GM19324 (cell line): ENCODE results near the gene NEMF.
"Not testable (repeated sequence)": the region's sequence is repeated elsewhere in the genome, so short reads cannot be mapped to it uniquely, and the experiment has no call there.

Experiments
- ATAC-seq: cut with Tn5 transposase; IDR thresholded peaks from one replicate; pipeline ENCODE4 v1.9.1; 2021; ENCODE audit warnings: mild to moderate bottlenecking, moderate library complexity; ENCODE audit not compliant: unreplicated experiment, low FRiP score

Gene NEMF

GRCh38 chr14:49849213-49849847 lies 3.3 kb downstream of the NEMF start:
- ATAC-seq, result no peak

- ATAC-seq, result no peak
Measured at GRCh38 chr14:49828640-49829039, 23.9 kb downstream of the NEMF start.

- no peak for ATAC-seq
Measured at GRCh38 chr14:49820176-49820575, 32.4 kb downstream of the NEMF start.

GRCh38 chr14:49816844-49817243 lies 35.7 kb downstream of the NEMF start:
- ATAC-seq, result no peak

- not testable (repeated sequence) for ATAC-seq
Measured at GRCh38 chr14:49816118-49816517, 36.5 kb downstream of the NEMF start.

GRCh38 chr14:49808780-49809179 lies 43.8 kb downstream of the NEMF start:
- ATAC-seq, result no peak

- no peak for ATAC-seq
Measured at GRCh38 chr14:49796025-49796424, 56.6 kb downstream of the NEMF start.

GRCh38 chr14:49792618-49793017 lies 60.0 kb downstream of the NEMF start:
- no peak for ATAC-seq

- no peak for ATAC-seq
Measured at GRCh38 chr14:49786315-49786714, 66.3 kb downstream of the NEMF start.

- no peak for ATAC-seq
Measured at GRCh38 chr14:49783394-49784014, 69.1 kb downstream of the NEMF start.

- ATAC-seq, result not testable (repeated sequence)
Measured at GRCh38 chr14:49781040-49781439, 71.5 kb downstream of the NEMF start.

GRCh38 chr14:49778421-49778820 lies 74.2 kb downstream of the NEMF start:
- no peak for ATAC-seq

- ATAC-seq, result no peak
Measured at GRCh38 chr14:49774106-49774505, 78.5 kb downstream of the NEMF start.

- ATAC-seq, result not testable (repeated sequence)
Measured at GRCh38 chr14:49771691-49772090, 80.9 kb downstream of the NEMF start.

GRCh38 chr14:49770212-49770817 lies 82.3 kb downstream of the NEMF start:
- ATAC-seq, result no peak

GRCh38 chr14:49769581-49770211 lies 82.9 kb downstream of the NEMF start:
- no peak for ATAC-seq

- ATAC-seq, result no peak
Measured at GRCh38 chr14:49769171-49769570, 83.4 kb downstream of the NEMF start.

GRCh38 chr14:49768301-49769121 lies 84.1 kb downstream of the NEMF start:
- ATAC-seq, result peak; percentile 27

GRCh38 chr14:49767571-49768300 lies 84.9 kb downstream of the NEMF start, which contains the start of gene KLHDC2:
Gene KLHDC2 (plus strand): TSS chr14:49768153. CDS start chr14:49768469, 316 bp downstream.
- ATAC-seq, result peak; percentile 96

GRCh38 chr14:49767270-49767570 lies 85.4 kb downstream of the NEMF start:
- no peak for ATAC-seq
